H1 (cell line): ENCODE measurements around the gene GUCY2D.

Source experiments
- ASH2L ChIP-seq: fragments of 200-600, 300-600 bp; sonication (generic); IDR thresholded peaks from one replicate; pipeline ENCODE4 v1.7.1; 2017; ENCODE audit warnings: low read length
- ATF2 ChIP-seq: IDR thresholded peaks from 2 replicates; pipeline ENCODE4 v1.6.1; 2012; ENCODE audit warnings: low read length, inconsistent platforms
- BACH1 ChIP-seq: IDR thresholded peaks from 2 replicates; pipeline ENCODE4 v1.6.1; 2012; ENCODE audit warnings: low read length, improper control_type of control experiment
- CBX8 ChIP-seq: fragments of 300-800, 300-1000 bp; sonication (generic); IDR thresholded peaks from 2 replicates; pipeline ENCODE4 v1.7.1; 2016; ENCODE audit warnings: low read depth, low read length, borderline replicate concordance
- CREB1 ChIP-seq: IDR thresholded peaks from 2 replicates; pipeline ENCODE4 v1.6.1; 2012; ENCODE audit warnings: inconsistent platforms
- CTCF ChIP-seq, 3 experiments: IDR thresholded peaks; 1 replicate in 2 of 3; 2 replicates in 1 of 3; pipeline versions ENCODE4 v1.5.1 to v1.6.1; 2011; ENCODE audit warnings: low read length in 3 of 3, mild to moderate bottlenecking in 3 of 3, inconsistent platforms in 2 of 3, low read depth in 1 of 3, moderate library complexity in 1 of 3; ENCODE audit not compliant: insufficient read depth in 1 of 3; ENCODE audit errors: control extremely low read depth in 1 of 3
- EZH2 ChIP-seq: fragments of 200-600 bp; sonication (generic); IDR thresholded peaks from 2 replicates; pipeline ENCODE4 v1.7.1; 2012; ENCODE audit warnings: low read depth, mild to moderate bottlenecking, moderate library complexity, low read length, inconsistent platforms; ENCODE audit not compliant: severe bottlenecking
- GTF2F1 ChIP-seq: IDR thresholded peaks from 2 replicates; pipeline ENCODE4 v1.6.1; 2012; ENCODE audit warnings: low read depth, low read length, improper control_type of control experiment, borderline replicate concordance
- JUND ChIP-seq: IDR thresholded peaks from 2 replicates; pipeline ENCODE4 v1.6.1; 2011; ENCODE audit warnings: mild to moderate bottlenecking, improper control_type of control experiment, low read length
- MAFK ChIP-seq: IDR thresholded peaks from 2 replicates; pipeline ENCODE4 v1.6.1; 2012; ENCODE audit warnings: low read depth, mild to moderate bottlenecking, improper control_type of control experiment, low read length
- MAX ChIP-seq: IDR thresholded peaks from 2 replicates; pipeline ENCODE4 v1.6.1; 2012; ENCODE audit warnings: inconsistent platforms
- POLR2AphosphoS5 ChIP-seq: IDR thresholded peaks from 2 replicates; pipeline ENCODE4 v1.6.1; 2011; ENCODE audit warnings: low read depth, low read length
- RAD21 ChIP-seq, 2 experiments: IDR thresholded peaks in 1 of 2; conservative IDR thresholded peaks in 1 of 2; 2 replicates each; pipeline ENCODE4 v1.6.1; 2011; ENCODE audit warnings: low read depth in 2 of 2, low read length in 2 of 2, improper control_type of control experiment in 1 of 2, inconsistent platforms in 1 of 2, mild to moderate bottlenecking in 1 of 2, moderate library complexity in 1 of 2
- ZNF274 ChIP-seq: IDR thresholded peaks from 2 replicates; pipeline ENCODE4 v1.7.0; 2012; ENCODE audit warnings: low read length, borderline replicate concordance; ENCODE audit errors: extremely low read depth

- TF ChIP-seq JUND (no peak), MAX (no peak), CTCF (IDR thresholded peaks at IDR 0.05; ENCODE audit: control extremely low read depth in 1 of 3, insufficient read depth in 1 of 3, low read depth in 1 of 3, low read length in 3 of 3) (no peak), RAD21 (IDR thresholded peaks at IDR 0.05 in 1 of 2, conservative IDR thresholded peaks at IDR 0.05 in 1 of 2; ENCODE audit: low read depth in 2 of 2, low read length in 2 of 2) (no peak), GTF2F1 (no peak), ASH2L (no peak), BACH1 (no peak), ATF2 (no peak), EZH2 (no peak), POLR2AphosphoS5 (no peak), MAFK (no peak), CREB1 (no peak), CBX8 (no peak), ZNF274 (no peak)
Observed at GRCh38 chr17:7977805-7978204, 24.6 kb upstream of the GUCY2D start.
